T-helper 1 cell (primary cell): ENCODE data around the gene BRCA1.
"Not testable (repeated sequence)": the region's sequence is repeated elsewhere in the genome, so short reads cannot be mapped to it uniquely, and the experiment has no call there.

Source experiments
- DNase-seq, 5 donors: peaks; one replicate each; pipeline ENCODE4 v3.0.0-alpha.2; 2012 to 2020
- total RNA-seq, 4 donors: gene quantifications; one replicate each; lab custom pipeline; 2026; lab: John Stamatoyannopoulos, UW

Gene BRCA1
- total RNA-seq, result 4.0 to 8.0 (median 5.3) reads per million in 4 donors

DNA sequence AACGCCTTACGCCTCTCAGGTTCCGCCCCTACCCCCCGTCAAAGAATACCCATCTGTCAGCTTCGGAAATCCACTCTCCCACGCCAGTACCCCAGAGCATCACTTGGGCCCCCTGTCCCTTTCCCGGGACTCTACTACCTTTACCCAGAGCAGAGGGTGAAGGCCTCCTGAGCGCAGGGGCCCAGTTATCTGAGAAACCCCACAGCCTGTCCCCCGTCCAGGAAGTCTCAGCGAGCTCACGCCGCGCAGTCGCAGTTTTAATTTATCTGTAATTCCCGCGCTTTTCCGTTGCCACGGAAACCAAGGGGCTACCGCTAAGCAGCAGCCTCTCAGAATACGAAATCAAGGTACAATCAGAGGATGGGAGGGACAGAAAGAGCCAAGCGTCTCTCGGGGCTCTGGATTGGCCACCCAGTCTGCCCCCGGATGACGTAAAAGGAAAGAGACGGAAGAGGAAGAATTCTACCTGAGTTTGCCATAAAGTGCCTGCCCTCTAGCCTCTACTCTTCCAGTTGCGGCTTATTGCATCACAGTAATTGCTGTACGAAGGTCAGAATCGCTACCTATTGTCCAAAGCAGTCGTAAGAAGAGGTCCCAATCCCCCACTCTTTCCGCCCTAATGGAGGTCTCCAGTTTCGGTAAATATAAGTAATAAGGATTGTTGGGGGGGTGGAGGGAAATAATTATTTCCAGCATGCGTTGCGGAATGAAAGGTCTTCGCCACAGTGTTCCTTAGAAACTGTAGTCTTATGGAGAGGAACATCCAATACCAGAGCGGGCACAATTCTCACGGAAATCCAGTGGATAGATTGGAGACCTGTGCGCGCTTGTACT is at the start of gene BRCA1:
TSS of gene BRCA1 (minus strand) at position 232 of the 834 bp plus-strand sequence. CDS start 1,268 bp downstream, outside the sequence.
- peak; percentile 82 to 99 (median 91) for DNase-seq

GRCh38 chr17:43171586-43172487 is 46.7 kb upstream of the BRCA1 start:
- peak in 1 of 5 donors; percentile 20 for DNase-seq

DNA sequence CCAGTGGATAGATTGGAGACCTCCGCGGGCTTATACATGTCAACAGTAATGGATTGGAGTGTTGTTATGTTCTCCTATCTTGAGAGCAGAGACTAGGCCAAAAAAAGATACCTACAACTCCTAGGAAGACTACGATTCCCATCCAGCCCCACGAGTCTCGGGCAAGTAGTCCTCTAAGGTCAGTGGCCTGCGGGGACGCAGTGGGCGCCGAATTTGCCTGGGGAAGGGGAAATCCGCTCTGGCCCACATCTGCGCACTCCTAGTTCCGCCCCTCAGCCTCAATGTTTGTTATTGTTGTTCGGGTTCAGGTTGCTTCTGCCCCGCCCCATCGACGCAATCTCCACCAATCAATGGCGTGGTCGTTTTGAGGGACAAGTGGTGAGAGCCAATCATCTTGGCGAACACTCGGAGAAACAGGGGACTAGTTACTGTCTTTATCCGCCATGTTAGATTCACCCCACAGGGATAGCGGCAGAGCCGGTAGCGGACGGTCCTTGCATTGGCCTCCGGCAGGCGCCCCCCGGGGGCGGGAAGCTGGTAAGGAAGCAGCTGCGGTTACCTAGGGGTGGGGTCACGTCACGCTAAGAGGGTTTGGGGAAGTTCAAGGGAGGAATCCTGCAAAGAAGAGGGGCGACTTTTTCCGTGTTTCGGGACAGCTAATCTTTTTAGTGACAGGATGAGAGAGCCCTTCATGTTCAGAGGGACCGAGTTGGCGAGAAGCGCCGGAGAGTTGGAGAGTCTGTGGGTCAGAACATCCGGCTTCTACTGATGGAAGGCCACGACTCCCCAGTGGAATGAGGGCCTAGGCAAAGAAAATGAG is 45.8 kb upstream of the BRCA1 start, which contains the start of gene NBR1:
TSS of gene NBR1 (plus strand) at position 449 of the 820 bp plus-strand sequence. CDS start 4,586 bp downstream, outside the sequence.
- peak; percentile 87 to 98 (median 94) for DNase-seq

GRCh38 chr17:43170140-43170765 is 45.1 kb upstream of the BRCA1 start:
- peak; percentile 75 to 95 (median 85) for DNase-seq

- DNase-seq, result peak in 1 of 5 donors; percentile 4
Observed at GRCh38 chr17:43169561-43170139, 44.5 kb upstream of the BRCA1 start.

GRCh38 chr17:43165971-43166370 is 40.8 kb upstream of the BRCA1 start:
- DNase-seq, result not testable (repeated sequence)

DNA sequence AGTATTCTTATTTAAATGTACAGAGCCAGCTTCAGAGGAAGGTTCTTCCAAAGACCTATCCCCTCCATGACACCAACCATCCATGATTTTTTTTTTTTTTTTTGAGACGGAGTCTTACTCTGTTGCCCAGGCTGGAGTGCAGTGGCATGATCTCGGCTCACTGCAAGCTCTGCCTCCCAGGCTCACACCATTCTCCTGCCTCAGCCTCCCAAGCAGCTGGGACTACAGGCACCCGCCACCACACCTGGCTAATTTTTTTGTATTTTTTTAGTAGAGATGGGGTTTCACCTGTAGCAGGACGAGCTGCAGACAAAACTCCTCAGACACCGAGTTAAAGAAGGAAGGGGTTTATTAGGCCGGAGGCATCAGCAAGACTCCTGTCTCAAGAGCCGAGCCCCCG is 34.8 kb upstream of the BRCA1 start:
- DNase-seq, result not testable (repeated sequence)

DNA sequence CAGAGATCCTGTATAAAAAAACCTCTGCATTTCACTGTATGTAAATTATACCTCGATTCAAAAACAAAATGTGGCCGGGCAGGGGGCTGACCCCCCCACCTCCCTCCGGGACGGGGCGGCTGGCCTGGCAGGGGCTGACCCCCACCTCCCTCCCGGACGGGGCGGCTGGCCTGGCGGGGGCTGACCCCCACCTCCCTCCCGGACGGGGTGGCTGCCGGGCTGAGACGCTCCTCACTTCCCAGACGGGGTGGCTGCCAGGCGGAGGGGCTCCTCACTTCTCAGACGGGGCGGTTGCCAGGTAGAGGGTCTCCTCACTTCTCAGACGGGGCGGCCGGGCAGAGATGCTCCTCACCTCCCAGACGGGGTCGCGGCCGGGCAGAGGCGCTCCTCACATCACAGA is 34.1 kb upstream of the BRCA1 start:
- not testable (repeated sequence) for DNase-seq

DNA sequence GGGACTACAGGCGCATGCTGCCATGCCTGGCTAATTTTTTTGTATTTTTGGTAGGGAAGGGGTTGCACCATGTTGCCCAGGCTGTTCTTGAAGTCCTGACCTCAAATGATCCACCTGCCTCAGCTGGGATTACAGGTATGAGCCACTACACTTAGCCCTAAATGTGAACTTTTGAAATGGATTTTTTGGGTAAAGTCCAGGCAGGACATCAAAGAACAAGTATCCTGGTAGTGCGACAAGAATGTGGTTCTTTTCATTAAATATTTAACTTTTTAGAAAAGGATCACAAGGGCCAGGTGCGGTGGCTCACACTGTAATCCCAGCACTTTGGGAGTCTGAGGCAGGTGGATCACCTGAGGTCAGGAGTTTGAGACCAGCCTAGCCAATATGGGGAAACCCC is 30.5 kb upstream of the BRCA1 start:
- no peak for DNase-seq

- DNase-seq, result not testable (repeated sequence)
Observed at GRCh38 chr17:43153197-43153835, 28.2 kb upstream of the BRCA1 start.

DNA sequence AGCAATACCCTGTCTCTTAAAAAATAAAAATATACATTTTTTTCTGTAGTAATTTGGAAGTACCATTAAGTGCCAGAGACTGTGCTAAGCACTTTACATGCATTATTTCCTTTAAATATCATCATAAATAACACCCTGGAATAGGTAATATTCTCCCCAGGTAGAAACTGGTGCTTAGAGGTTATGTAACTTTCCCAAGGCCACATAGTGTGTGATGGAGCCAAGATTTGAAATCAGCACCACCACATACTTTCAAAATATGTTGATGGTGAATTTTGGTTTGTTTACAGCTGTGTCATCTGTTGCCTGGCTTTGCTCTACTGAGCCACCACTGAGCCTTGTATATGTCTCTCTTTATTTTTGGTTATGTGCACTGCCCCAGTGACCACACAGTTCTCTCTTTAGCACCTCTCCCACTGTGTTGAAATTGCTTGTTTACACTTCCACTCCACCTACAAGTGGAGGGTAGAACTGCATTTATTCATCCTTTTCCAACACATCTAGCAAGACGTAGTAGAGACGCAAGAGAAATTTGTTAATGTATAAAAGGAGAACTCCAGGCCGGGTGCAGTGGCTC is 26.8 kb upstream of the BRCA1 start:
- no peak for DNase-seq

DNA sequence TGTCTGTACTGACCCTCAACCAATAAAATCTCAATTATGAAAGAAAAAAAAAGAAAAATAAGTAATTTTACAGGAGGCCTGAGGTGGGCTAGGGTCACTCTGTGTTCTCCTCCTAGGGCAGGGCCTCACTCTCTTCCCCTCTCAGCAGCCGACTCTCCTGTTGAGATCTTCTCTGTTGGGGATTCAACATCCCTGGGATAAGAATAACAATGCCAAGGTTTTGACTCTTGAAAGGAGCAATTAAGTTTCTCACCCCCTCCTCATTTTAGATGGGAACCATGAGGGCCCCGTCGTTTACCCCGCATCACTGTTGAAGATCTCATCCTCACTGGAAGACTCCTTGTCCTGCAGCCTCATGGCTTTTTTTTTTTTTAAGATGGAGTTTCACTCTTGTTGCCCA is 21.5 kb upstream of the BRCA1 start:
- DNase-seq, result no peak

GRCh38 chr17:43143201-43143600 is 18.0 kb upstream of the BRCA1 start:
- DNase-seq, result no peak

DNA sequence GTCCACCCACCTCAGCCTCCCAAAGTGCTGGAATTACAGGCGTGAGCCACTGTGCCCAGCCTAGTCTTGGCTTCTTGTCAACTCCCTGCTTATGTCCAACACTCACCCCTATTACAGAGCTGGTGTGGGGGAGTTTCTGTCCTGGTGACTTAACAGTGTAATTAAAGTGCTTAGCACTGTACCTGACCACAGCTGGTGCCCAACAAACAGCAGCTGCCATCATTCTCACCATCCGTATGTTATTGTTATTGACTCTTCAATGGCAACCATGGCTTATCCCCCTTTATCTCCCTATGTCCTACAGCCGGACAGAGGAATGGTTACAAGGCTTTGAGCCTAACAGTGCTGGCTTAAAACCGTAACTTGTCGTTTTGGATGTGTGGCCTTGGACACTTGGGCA is 17.0 kb upstream of the BRCA1 start:
- no peak for DNase-seq

DNA sequence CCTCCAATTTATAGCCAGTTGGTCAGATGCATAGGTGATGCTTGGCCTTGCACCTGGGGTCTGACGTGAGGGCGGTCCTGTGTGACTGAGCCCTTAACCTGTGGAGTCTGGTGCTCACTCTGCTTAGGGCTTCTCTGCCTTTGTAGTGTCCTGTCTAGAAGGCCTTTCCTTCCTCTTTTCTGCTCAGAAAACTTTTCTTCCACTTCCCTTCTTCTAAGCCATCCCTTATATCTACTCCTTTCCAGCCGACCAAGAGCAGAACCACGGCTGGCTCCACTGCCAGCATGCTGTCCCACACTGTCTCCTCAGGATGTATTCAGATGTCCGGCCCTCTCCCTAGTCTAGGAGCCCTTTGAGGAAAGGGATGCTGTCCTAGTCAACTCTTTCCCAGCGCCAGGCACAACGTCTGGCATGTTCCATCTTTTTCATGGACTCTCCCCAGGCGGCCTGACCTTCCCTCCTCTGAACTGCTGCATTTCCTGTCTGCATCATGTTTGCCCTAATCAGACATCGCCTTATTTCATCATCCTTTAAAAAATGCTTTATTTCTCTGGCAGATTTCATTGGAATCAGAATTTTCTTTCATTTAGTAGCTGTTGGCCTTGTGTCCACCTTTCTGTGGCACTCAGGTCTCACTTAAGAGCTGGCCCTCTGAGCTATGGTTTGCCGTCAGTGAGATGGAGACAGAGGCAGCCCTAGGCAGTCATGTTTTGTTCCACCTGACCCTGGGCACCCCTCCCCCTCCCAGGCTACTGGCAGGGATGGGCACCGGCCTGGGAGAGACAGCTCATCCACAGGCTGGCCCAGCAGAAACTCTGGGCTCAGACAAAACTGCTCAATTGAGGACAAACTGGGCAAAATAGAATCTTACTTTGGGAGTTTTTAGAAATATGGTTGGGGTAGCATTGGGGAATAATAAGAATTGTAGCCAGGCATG is 15.5 kb upstream of the BRCA1 start:
- DNase-seq, result no peak

DNA sequence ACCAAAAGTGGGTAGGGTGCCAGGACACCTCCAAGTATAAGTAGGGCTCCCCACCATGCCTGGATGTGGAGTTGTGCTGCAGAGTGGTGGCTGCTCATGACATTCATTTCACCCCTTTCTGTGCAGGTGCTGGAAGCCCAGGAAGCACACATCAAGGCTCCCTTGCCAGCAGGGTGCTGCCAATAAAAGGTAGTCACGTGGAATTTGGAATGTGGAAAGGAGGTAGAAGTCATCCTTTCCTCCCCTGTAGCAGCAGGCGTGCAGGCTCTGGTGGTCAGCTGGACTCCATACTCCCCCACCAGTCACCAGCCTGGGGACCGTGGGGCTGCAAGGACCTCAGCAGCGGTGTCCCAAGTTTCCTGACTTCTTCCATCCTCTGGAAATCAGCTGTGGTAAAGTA is 13.4 kb upstream of the BRCA1 start:
- not testable (repeated sequence) for DNase-seq

DNA sequence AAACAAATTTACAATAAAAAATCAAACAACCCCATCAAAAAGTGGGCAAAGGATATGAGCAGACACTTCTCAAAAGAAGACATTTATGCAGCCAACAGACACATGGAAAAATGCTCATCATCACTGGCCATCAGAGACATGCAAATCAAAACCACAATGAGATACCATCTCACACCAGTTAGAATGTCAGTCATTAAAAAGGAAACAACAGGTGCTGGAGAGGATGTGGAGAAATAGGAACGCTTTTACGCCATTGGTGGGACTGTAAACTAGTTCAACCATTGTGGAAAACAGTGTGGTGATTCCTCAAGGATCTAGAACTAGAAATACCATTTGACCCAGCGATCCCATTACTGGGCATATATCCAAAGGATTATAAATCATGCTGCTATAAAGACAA is 11.4 kb upstream of the BRCA1 start:
- not testable (repeated sequence) for DNase-seq

GRCh38 chr17:43135454-43135819 is 10.3 kb upstream of the BRCA1 start:
- DNase-seq, result no peak

DNA sequence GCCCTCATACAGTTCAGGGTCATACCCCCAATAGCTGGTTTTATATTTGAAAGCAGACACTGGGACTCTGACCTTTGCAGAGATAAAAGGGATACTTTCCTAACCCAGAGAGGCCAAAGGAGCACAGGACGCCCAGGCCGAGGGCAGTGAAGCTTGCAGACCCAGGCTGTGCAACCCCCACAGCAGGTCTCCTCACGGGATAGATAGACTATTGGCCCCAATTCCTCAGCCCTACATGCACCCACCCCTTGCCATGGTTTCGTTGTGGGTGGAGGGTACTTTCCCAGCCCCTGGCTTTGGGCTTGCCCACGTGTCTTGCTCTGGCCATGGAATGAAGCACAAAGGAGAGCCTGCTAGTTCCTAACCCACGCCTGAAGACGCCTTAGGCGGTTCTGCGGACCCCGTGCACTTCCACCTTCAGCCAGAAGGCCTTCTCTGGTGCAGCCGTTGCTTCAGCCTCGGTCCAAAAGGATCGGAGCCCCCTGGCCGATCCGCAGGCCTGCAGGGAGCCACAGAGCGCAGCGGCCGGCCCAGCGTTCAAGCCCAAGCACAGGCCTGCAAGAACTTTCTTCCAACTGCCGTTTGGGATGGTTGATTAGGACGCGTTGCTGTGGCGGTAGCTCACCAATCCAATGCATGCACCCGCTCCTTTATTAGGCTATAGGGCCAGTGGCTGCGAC is 9.8 kb upstream of the BRCA1 start:
- DNase-seq, result no peak
